GM12864 (cell line): ENCODE data around the gene SLX4IP.

Source experiments
- DNase-seq: peaks from one replicate; pipeline ENCODE4 v3.0.0-alpha.2; 2011; ENCODE audit warnings: low read depth
- H3K4me3 ChIP-seq: 2 replicates; pipeline ENCODE4 v1.5.1; 2011; ENCODE audit warnings: mild to moderate bottlenecking, low read depth, low read length, control low read depth
- CTCF ChIP-seq: IDR thresholded peaks from 2 replicates; pipeline ENCODE4 v1.5.1; 2011; ENCODE audit warnings: low read depth, mild to moderate bottlenecking, moderate library complexity, low read length, control low read depth, inconsistent platforms; ENCODE audit errors: missing control alignments

Gene SLX4IP

GRCh38 chr20:10573951-10574339, 138.8 kb downstream of the SLX4IP start:
- TF ChIP-seq CTCF = no peak
- DNase-seq = no peak
- H3K4me3 ChIP-seq = no peak overlapping the region

- no peak overlapping the region for H3K4me3 ChIP-seq
- TF ChIP-seq CTCF = no peak
- no peak for DNase-seq
Measured at GRCh38 chr20:10576411-10577090, 141.4 kb downstream of the SLX4IP start.

- no peak overlapping the region for H3K4me3 ChIP-seq
- no peak for DNase-seq
- no peak for TF ChIP-seq CTCF
Measured at GRCh38 chr20:10577648-10578047, 142.5 kb downstream of the SLX4IP start.

- no peak for DNase-seq
- H3K4me3 ChIP-seq = no peak overlapping the region
- no peak for TF ChIP-seq CTCF
Measured at GRCh38 chr20:10578607-10579006, 143.5 kb downstream of the SLX4IP start.

GRCh38 chr20:10579942-10580341, 144.8 kb downstream of the SLX4IP start:
- DNase-seq = no peak
- no peak for TF ChIP-seq CTCF
- no peak overlapping the region for H3K4me3 ChIP-seq

GRCh38 chr20:10580700-10581099, 145.6 kb downstream of the SLX4IP start:
- no peak for DNase-seq
- no peak overlapping the region for H3K4me3 ChIP-seq
- TF ChIP-seq CTCF = no peak

GRCh38 chr20:10581823-10582222, 146.7 kb downstream of the SLX4IP start:
- no peak for DNase-seq
- TF ChIP-seq CTCF = no peak
- H3K4me3 ChIP-seq = no peak overlapping the region
